NCI-H146 treated with DMSO at 0.1 percent for 48 hours (cell line): ENCODE measurements around the gene CRKL.
"Not testable (repeated sequence)": the region's sequence is repeated elsewhere in the genome, so short reads cannot be mapped to it uniquely, and the experiment has no call there.

Experiments
- DNase-seq: peaks from one replicate; lab custom pipeline; 2025; ENCODE audit not compliant: unreplicated experiment; lab: John Stamatoyannopoulos, UW

CRKL gene

DNA sequence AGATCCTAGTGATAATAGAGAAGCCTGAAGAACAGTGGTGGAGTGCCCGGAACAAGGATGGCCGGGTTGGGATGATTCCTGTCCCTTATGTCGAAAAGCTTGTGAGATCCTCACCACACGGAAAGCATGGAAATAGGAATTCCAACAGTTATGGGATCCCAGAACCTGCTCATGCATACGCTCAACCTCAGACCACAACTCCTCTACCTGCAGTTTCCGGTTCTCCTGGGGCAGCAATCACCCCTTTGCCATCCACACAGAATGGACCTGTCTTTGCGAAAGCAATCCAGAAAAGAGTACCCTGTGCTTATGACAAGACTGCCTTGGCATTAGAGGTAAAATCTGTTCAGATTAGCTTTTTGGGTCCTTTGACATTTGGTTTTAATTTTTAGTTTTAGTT, 16.7 kb downstream of the CRKL start:
- no peak for DNase-seq

DNA sequence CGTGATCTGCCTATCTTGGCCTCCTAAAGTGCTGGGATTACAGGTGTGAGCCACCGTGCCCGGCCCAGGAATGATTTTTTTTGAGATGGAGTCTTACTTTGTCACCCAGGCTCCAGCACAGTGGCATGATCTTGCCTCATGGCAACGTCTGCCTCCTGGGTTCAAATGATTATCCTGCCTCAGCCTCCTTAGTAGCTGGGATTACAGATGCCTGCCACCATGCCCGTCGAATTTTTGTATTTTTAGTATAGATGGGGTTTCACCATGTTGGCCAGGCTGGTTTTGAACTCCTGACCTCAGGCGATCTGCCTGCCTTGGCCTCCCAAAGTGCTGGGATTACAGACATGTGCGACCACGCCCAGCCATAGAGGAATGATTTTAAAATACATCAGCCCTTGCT, 17.8 kb downstream of the CRKL start:
- not testable (repeated sequence) for DNase-seq

DNA sequence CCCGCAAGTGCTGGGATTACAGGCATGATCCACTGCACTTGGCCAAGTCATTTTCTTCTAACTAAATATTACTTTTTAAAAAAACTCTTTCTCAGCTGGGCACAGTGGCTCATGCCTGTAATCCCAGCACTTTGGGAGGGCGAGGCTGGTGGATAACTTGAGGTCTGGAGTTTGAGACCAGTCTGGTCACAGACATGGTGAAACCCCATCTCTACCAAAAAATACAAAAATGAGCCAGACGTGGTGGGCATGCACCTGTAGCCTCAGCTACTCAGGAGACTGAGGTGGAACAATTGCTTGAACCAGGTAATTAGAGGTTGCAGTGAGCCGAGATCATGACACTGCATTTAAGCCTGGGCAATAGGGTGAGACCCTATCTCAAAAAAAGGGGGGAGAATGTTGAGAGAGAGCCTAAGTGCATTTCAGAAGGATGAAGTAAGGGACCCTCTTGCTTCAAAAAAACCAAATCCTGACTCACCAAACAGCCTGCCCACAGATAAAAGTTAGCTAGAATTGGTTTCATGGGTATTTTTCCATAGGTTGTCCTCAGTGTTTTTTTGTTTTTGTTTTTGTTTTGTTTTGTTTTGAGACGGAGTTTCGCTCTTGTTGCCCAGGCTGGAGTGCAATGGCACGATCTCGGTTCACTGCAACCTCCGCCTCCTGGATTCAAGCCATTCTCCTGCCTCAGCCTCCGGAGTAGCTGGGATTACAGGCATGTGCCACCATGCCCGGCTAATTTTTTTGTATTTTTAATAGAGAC, 18.8 kb downstream of the CRKL start:
- not testable (repeated sequence) for DNase-seq

DNA sequence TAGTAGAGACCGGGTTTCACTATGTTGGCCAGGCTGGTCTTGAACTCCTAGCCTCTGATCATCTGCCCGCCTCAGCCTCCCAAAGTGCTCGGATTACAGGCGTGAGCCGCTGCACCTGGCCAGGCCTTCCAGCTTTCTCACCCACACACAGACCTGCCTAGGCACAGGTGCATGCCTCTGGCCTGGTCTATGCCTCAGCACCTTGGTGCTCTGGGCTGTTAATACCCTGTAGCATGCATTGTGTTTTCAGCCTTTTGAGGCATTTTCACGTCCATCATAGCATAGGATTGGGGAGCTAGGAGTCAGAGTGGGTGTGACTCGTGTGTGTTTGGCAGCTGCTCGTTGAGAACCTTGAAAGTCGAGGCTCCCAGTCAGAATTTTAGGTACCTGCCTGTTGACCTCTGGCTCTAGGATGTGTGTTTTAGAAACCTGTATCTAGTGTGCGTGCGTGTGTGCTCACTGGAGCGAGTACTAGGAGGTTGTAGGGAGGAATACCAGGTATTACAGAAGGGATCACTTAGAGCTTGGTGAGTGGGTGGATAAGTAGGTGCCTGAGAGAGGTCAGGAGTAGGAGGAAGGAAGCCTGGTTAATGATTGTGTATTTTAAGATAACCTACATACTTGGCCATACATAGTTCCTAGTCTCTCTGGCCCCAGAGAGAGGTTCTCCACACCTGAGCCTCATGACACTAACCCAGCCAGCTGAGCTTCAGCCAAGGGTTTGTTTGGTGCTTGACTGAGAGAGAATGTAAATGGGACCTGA, 20.0 kb downstream of the CRKL start:
- DNase-seq = no peak

DNA sequence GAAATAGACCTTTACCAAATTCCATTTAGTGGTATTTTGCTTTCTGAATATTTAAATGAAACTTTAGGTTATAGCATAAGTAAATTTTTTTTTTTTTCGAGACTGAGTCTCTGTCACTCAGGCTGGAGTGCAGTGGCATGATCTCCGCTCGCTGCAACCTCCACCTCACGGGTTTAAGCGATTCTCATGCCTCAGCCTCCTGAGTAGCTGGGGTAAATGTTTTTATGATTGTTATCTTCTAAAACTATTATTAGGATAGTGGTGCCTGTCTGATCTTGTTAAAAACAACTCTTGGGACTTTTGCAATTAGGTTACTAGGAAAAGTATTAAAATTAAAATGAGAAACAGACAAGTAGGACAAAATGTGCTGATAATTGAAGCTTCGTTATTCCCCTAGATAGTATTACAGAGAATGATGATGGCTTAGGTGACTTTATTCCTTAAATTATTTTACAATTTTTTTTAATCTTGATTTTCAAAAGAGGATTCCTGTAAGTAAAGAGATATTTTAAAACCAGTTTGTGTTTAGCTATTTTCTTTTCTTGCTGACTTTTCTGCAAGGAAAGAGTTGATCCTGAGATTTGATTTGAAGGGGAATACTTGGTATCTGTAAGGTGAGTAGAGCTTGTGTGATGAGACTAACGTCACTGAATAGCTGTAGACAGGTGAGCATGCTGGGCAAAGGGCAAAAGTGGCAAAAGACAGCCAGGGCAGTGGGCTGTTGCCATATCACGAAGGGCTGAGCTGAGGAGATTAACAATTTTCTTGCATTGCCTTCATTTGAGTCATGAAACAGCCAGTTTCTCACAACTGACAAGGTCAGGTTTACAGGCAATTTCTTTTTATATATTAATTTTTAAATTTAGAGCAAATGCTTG, 20.8 kb downstream of the CRKL start:
- DNase-seq = no peak

DNA sequence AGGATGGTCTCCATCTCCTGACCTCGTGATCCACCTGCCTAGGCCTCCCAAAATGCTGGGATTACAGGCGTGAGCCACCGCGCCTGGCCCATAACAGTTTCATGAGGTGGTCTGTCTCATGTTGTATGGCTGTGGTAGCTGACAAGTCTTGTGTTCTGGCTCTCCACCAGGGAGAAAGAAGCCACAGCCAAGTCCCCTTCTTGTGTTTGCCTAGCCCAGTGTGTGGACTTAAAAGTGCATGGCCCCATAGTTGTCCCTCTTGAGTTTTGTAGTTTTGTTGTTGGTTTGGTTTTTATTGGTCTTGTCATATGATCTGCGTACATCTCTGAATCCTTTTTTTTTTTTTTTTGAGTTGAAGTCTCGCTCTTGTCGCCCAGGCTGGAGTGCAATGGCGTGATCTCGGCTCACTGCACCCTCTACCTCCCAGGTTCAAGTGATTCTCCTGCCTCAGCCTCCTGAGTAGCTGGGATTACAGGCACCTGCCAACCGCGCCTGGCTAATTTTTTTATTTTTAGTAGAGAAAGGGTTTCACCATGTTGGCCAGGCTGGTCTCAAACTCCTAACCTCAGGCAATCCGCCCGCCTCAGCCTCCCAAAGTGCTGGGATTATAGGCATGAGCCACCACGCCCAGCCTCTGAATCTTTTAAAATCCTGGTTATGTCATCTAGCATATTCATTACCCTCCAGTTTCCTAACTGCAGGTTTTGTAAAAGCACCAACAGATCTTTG, 22.4 kb downstream of the CRKL start:
- not testable (repeated sequence) for DNase-seq

DNA sequence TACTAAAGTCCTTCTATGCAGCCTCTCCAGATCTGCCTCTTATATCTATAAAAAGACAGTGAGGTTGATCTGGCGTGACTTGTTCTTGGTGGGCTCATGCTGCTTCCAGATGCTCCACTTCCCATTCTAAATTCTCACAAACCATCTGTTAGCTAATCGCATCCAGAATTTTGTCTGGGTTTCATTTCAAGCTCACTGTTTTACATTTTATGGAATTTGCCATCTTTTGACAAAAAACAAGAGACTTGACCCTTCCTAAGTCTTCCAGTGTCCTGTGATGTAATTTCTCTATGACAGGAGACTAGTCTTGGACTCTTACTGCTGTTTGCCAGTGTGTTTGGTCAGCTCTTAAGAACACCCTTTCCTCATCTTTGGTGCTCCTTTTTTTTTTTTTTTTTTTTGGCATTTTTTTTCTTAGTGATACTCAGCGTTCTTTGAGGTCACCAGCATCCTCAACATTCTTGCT, 23.0 kb downstream of the CRKL start:
- no peak for DNase-seq

DNA sequence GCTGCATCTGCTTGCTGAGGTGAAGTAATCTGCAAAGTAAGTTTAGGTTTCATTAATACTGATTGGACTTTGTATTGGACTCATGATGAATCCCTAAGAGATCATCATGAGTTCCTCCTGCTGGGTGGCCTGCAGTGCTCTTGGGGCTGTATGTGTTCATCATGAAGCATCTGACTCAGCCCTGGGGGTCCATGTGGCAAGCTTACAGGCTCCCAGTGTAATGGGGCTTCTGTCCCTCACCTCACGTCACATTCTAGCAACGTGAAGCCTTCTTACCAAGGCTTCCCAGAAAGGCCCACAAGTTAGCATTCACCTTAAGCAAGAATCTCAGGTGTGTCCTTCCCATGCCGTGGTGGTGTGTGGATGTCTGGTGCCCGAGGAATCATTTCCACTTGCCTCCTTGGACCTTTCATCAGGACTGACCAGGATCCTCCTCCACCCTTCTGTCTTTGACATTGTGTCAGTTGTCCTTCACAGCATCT, 23.7 kb downstream of the CRKL start:
- no peak for DNase-seq

DNA sequence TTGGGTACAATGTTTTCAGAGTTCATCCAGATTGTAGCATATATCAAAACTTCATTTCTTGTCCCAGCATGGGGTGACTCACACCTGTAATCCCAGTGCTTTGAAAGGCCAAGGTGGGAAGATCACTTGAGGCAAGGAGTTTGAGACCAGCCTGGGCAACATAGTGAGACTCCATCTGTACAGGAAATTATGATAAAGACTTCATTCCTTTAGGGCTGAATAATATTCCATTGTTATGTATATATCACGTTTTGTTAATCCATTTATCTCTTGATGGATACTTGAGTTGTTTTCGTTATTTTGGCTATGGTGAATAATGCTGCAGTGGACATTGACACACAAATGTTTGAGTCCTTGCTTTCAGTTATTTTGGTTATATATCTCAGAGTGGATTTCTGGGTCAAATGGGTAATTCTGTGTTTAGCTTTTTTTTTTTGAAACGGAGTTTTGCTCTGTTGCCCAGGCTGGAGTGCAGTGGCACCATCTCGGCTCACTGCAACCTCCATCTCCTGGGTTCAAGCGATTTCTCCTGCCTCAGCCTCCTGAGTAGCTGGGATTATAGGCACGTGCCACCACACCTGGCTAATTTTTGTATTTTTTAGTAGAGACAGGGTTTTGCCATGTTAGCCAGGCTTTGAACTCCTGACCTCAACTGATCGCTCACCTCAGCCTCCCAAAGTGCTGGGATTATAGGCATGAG, 25.1 kb downstream of the CRKL start:
- not testable (repeated sequence) for DNase-seq

DNA sequence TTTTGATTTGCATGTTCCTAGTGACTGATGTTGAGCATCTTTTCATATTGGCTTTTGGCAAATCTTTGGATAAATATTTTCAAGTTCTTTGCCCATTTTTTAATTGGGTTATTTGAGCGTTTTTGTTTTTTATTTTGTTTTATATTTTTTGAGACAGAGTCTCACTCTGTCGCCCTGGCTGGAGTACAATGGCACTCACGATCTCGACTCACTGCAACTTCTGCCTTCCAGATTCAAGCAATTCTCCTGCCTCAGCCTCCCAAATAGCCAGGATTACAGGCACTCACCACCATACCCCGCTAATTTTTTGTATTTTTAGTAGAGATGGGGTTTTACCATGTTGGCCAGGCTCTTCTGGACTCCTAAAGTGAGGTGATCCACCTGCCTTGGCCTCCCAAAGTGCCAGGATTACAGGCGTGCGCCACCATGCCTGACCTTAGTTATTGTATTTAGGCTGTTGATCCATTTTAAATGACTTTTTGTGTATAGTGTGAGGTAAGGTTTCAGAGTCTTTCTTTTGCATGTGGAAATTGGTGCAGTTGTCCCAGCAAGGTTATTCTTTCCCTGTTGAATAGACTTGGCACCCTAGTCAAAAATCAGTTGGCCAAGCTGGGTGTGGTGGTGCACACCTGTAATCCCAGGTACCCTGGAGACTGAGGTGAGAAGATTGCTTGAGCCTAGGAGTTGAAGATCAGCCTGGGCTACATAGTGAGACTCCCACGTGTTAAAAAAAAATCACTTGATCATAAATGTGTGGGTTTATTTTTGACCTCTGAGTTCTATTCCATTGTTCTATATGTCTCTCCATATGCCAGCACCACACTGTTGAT, 26.1 kb downstream of the CRKL start:
- DNase-seq = no peak

DNA sequence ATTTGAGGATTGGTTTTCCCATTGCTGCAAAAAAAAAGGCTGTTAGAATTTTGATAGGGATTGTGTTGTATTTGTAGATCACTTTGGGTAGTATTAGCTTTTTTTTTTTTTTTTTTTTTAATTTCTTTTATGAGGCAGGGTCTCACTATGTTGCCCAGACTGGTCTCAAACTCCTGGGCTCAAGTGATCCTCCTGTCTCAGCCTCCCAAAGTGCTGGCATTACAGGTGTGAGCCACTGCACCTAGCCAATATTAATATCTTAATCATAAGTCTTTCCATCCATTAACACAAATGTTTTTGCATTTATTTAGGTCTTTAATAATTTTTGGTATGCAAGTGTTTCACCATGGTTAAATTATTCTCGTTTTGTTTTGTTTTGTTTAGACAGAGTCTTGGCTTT, 26.8 kb downstream of the CRKL start:
- no peak for DNase-seq

DNA sequence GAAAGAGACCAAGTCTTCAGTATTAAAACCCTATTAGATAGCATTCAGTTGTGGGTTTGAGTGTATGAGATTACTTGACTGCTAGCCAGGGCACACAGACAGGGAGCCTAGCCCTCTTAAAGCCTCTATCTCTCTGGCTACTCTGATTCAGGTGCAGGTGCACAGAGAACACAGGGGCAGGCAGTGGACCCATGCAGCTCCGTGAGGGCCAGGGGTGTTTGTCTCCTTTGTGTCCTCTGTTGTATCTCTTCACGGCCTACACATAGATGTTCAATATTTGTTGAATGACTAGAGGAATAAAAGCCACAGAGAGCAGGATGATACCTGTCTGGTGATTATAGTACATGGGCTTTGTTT, 28.3 kb downstream of the CRKL start:
- DNase-seq = no peak

DNA sequence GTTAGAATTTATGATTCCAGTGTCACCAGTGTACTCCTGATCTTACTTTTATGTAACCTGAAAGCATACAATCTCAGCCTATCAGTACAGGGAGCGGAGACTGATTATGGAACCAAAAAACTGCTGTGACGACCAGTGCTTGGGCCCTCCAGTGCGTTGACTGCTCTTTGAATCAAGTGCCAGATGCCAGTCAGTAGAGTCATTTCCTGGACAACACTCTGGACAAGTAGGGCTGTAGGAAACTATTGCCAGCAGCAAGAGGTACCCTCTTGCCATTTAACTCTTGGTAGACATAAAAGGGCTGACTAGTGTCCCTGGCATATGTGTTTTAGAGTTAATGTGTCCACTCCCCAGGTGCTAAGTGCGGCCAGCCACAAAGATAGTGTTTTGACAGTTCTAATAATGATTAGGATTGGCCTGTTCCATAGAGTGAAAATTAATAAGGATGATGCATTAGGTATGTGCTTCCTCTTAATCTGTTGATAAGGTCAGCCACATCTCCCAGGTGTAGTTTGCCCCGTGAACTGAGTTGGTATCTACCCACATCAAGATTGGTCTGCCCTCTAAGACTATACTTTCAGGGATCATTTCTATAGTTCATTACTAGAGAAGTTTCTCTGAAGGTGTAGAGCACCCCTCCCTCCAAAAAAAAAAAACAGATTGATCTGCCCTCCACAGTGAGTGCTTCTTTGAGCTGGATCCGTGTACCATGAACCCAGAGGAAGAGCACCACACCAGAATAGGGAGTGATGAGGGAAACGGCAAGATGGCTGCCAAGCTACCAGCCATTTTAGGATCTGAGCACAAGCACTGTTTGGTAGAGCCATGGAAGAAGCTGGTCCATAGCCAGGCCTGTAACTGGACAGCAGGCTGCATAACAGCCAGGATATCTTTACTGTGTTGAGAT, 29.1 kb downstream of the CRKL start:
- no peak for DNase-seq

DNA sequence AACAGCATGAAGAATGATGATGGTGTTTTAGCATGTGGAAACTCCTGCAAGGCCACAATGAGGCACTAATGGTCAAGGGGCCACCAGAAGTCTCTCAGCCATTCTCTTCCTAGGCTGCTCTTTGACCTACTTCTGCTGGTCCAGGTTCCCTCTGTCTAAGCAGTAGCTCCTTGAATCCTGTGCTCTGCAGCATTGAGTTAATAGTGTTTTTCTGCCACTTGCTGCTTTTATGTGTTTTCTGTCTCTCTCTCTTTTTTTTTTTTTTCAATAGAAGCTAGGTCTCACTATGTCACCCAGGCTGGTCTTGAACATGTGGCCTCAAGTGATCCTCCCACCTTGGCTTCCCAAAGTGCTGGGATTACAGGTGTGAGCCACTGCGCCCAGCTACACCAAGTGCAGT, 29.8 kb downstream of the CRKL start:
- no peak for DNase-seq

DNA sequence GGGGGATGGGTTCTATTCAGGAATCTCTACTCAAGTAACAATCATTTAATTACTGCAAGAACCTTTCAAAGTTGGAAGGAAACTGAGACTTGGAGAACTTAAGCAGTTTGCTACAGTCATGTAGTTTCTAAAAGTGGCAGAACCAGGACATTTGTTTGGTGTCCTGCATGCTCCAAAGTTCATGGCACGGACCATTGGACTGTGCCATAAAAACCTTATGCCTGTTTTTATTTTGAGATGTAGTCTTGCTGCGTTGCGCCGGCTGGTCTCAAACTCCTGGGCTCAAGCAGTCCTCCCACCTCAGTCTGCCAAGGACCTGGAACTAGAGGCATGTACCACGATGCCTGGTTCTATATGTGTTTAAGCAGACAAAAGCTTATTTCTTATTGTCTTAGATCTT, 31.2 kb downstream of the CRKL start:
- DNase-seq = no peak

DNA sequence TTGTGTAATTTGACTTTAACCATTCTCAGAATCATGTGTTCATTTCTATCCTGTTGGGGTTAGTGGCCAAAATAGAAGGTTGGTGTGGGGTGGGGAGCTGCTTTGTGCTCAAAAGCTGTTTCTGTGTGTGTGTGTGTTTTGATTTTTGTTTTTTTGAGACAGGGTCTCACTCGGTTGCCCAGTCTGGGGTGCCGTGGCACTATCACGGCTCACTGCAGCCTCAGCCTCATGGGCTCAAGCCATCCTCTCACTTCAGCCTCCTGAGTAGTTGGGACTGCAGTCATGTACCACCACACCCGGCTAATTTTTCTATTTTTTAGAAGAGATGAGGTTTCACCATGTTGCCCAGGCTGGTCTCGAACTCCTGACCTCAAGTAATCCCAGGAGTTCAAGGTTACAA, 31.8 kb downstream of the CRKL start:
- no peak for DNase-seq

DNA sequence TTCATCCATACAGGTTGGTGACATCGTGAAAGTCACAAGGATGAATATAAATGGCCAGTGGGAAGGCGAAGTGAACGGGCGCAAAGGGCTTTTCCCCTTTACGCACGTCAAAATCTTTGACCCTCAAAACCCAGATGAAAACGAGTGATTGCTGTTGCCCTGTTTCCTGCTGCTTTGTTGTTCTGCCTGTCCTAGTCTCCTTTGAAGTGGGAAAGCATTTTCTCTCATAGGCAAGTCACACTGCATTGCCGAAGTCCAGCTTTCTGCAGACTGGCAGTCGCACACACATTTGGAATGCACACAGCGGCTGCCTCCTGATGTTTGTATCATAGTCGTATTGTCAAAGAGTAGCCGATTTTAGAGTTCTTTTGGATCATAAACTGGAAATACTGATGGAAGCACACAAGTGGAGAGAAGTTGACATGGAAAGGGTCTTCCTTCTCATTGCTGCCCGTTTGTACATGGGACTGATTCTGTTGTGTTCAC, 32.5 kb downstream of the CRKL start:
- DNase-seq = no peak
